OCI-LY7 (cell line): ENCODE measurements around the gene NECAB2. TPM values are rescaled to one million over a fixed set of nuclear protein-coding genes. Genes with fewer than 3 reads are reported as not detected.

Experiments used
- Bru-seq: library from RNA; stranded (reverse); fragments of 400-500 nt; gene quantifications from one replicate; lab custom pipeline; 2021; lab: Mats Ljungman, UMichigan
- BruChase-seq, 2 experiments: library from RNA; stranded (reverse); fragments of 400-500 nt; gene quantifications; one replicate each; lab custom pipeline; 2021; lab: Mats Ljungman, UMichigan
- BruUV-seq: library from RNA; stranded (reverse); fragments of 400-500 nt; replicated peaks from 2 replicates; lab custom pipeline; 2021; lab: Mats Ljungman, UMichigan
- CTCF ChIA-PET: fragments of 300-600 bp; sonication (Branson Sonifier 250); formaldehyde crosslinking; loops from one replicate; lab custom pipeline; 2022; ENCODE audit warnings: antibody characterized with exemption; ENCODE audit not compliant: unreplicated experiment; lab: Charles Lee
- POLR2A ChIA-PET: fragments of 300-600 bp; sonication (Branson Sonifier 250); formaldehyde crosslinking; loops from one replicate; lab custom pipeline; 2022; ENCODE audit warnings: antibody characterized with exemption; lab: Charles Lee
- DNase-seq: peaks from one replicate; pipeline ENCODE4 v3.0.0-alpha.2; 2015; ENCODE audit warnings: low spot score
- H2AFZ ChIP-seq: fragments of 200-600 bp; sonication (generic), shearing (Covaris generic); 2 replicates; pipeline ENCODE4 v1.6.1; 2014; ENCODE audit warnings: mild to moderate bottlenecking, antibody characterized with exemption, low read length, moderate library complexity
- H3K27ac ChIP-seq: fragments of 200-600 bp; sonication (generic); 2 replicates; pipeline ENCODE4 v1.5.1; 2014; ENCODE audit warnings: mixed run types, low read depth, mild to moderate bottlenecking, moderate library complexity, low read length, inconsistent platforms; ENCODE audit not compliant: poor library complexity, severe bottlenecking
- H3K36me3 ChIP-seq: fragments of 200-600 bp; sonication (generic); 2 replicates; pipeline ENCODE4 v1.6.1; 2014; ENCODE audit warnings: mild to moderate bottlenecking, antibody characterized with exemption, low read length, moderate library complexity, mixed read lengths; ENCODE audit not compliant: insufficient read depth
- H3K4me1 ChIP-seq: fragments of 200-600 bp; sonication (generic); 2 replicates; pipeline ENCODE4 v1.5.1; 2014; ENCODE audit warnings: mild to moderate bottlenecking, low read length; ENCODE audit not compliant: insufficient read depth, poor library complexity, severe bottlenecking
- H3K4me2 ChIP-seq: fragments of 200-600 bp; sonication (generic); 2 replicates; pipeline ENCODE4 v1.6.1; 2014; ENCODE audit warnings: mild to moderate bottlenecking, low read length
- H3K4me3 ChIP-seq: fragments of 200-600 bp; sonication (generic); 2 replicates; pipeline ENCODE4 v1.5.1; 2014; ENCODE audit warnings: mild to moderate bottlenecking, low read depth, low read length; ENCODE audit not compliant: poor library complexity, severe bottlenecking
- H3K79me2 ChIP-seq: fragments of 200-600 bp; sonication (generic); 2 replicates; pipeline ENCODE4 v1.6.1; 2016; ENCODE audit warnings: low read depth, mild to moderate bottlenecking, low read length, moderate library complexity, mixed read lengths; ENCODE audit not compliant: insufficient read depth
- H3K9me2 ChIP-seq: fragments of 200-600 bp; sonication (generic); 2 replicates; pipeline ENCODE4 v1.6.1; 2016; ENCODE audit warnings: mild to moderate bottlenecking, low read length, mixed read lengths; ENCODE audit not compliant: insufficient read depth
- H3K9me3 ChIP-seq: fragments of 200-600 bp; sonication (generic); 2 replicates; pipeline ENCODE4 v1.6.1; 2014; ENCODE audit warnings: mild to moderate bottlenecking, mixed run types, low read length, mixed read lengths
- H4K20me1 ChIP-seq: fragments of 200-600 bp; sonication (generic); 2 replicates; pipeline ENCODE4 v1.6.1; 2014; ENCODE audit warnings: mild to moderate bottlenecking, antibody characterized with exemption, low read length, moderate library complexity, mixed read lengths; ENCODE audit not compliant: insufficient read depth
- EZH2phosphoT487 ChIP-seq: fragments of 200-600 bp; sonication (generic); IDR thresholded peaks from 2 replicates; pipeline ENCODE4 v1.6.1; 2018; ENCODE audit warnings: low read depth, borderline replicate concordance, mild to moderate bottlenecking, mixed run types, antibody characterized with exemption, low read length, moderate library complexity, mixed read lengths
- intact Hi-C: fragments of 100-400 bp; cut with micrococcal nuclease; formaldehyde crosslinking; loops from one replicate; pipeline ENCODE4 v1.10.0; 2022; ENCODE audit not compliant: unreplicated experiment
- long read RNA-seq: library from polyadenylated mRNA; stranded (forward); transcript quantifications from one replicate; pipeline ENCODE4 v2.0.0, GENCODE V29; 2022
- total RNA-seq, 2 experiments: library from RNA; depleted of rRNA in 1 of 2; stranded (reverse); fragments of >200 nt in 1 of 2; shearing (Covaris generic) in 1 of 2; gene quantifications; 2 replicates each; pipeline ENCODE4 v1.2.3, GENCODE V29; 2014 to 2022
- TF ChIP-seq, protein P1 (sequence below): fragments of 200-600 bp; sonication (generic); conservative IDR thresholded peaks from 2 replicates; pipeline ENCODE4 v1.5.1; 2014; ENCODE audit warnings: mild to moderate bottlenecking, antibody characterized with exemption, low read length, moderate library complexity, mixed read lengths

NECAB2 gene
- total RNA-seq (2014; rRNA removed; shearing (Covaris generic)), result not detected in 2 replicates
- total RNA-seq (2022), result not detected in 2 replicates
- percentile 4 among the genes with signal in this experiment for Bru-seq, nascent RNA
- percentile 4 among the genes with signal in this experiment for BruChase-seq, experiment 1, labeled RNA remaining after a 6-hour chase
- BruChase-seq, experiment 2, labeled RNA remaining after a 2-hour chase, result percentile 4 among the genes with signal in this experiment
- long read RNA-seq, result 0 reads

DNA sequence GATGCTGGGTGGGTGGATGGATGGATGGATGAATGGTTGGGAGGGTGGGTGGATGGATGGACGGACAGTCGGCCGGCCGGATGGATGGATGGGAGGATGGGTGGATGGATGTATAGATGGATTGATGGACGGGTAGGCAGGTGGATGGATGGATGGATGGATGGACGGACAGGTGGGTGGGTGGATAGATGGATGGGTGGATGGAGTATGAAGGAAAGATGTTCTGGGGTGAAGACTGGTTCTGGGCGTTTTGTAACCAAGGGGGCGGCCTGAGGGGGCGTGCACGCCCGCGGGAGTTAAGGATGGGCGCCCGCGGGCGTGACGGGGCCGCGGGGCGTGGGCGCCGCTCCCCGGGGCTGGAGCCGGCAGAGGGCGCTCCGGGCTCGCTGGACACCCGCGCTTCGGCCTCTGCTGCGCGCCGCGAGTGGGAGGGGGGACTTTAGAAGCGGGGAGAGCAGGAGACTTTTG lies at the start of gene NECAB2:
Gene NECAB2, plus strand, starts transcription at position 407 of the 468 bp plus-strand sequence. CDS start 405 bp downstream, outside the sequence.
- BruUV-seq, result no TSS peak
- H3K79me2 ChIP-seq, result no peaks in the 10 kb centered on the region
- H3K36me3 ChIP-seq, result no peaks in the 10 kb centered on the region
- peak; percentile 4 for DNase-seq
- intact Hi-C loops, result no loop called here
- H3K4me2 ChIP-seq, result no peak within 1 kb of the TSS
- H3K4me3 ChIP-seq, result no peak within 1 kb of the TSS
- H3K27ac ChIP-seq, result no peak within 1 kb of the TSS
- no peaks in the 10 kb centered on the region for H4K20me1 ChIP-seq
- no peaks in the 10 kb centered on the region for H3K9me3 ChIP-seq
- H2AFZ ChIP-seq, result no peak within 1 kb of the TSS
- no peaks in the 10 kb centered on the region for H3K9me2 ChIP-seq
- TF ChIP-seq, protein P1, sequence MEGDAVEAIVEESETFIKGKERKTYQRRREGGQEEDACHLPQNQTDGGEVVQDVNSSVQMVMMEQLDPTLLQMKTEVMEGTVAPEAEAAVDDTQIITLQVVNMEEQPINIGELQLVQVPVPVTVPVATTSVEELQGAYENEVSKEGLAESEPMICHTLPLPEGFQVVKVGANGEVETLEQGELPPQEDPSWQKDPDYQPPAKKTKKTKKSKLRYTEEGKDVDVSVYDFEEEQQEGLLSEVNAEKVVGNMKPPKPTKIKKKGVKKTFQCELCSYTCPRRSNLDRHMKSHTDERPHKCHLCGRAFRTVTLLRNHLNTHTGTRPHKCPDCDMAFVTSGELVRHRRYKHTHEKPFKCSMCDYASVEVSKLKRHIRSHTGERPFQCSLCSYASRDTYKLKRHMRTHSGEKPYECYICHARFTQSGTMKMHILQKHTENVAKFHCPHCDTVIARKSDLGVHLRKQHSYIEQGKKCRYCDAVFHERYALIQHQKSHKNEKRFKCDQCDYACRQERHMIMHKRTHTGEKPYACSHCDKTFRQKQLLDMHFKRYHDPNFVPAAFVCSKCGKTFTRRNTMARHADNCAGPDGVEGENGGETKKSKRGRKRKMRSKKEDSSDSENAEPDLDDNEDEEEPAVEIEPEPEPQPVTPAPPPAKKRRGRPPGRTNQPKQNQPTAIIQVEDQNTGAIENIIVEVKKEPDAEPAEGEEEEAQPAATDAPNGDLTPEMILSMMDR, result peak; percentile 60
- no peak for TF ChIP-seq EZH2phosphoT487
- ChIA-PET CTCF (no interaction called here), POLR2A (no interaction called here)
- no peaks in the 10 kb centered on the region for H3K4me1 ChIP-seq

DNA sequence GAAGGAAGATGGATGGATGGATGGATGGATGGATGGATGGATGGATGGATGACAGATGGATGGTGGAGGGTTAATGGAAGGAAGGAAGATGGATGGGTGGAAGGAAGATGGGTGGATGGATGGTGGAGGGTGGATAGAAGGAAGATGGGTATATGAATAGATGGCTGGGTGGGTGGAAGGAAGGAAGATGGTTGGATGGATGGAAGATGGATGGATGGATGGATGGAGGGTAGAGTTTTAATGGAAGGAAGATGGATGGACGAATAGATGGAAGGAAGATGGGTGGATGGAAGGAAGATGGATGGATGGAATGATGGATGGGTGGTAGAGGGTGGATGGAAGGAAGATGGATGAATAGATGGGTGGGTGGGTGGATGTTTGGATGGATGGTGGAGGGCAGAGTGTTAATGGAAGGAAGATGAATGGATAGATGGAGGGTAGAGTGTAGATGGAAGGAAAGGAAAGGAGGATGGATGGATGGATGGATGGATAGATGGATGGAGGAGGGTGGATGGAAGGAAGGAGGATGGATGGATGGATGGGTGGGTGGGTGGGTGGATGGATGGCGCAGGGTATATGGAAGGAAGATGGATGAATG lies 47.1 kb upstream of the NECAB2 start:
- H3K4me3 ChIP-seq, result no peak overlapping the region
- TF ChIP-seq EZH2phosphoT487, result no peak
- TF ChIP-seq, protein P1, result no peak
- H3K4me1 ChIP-seq, result no peaks in the 10 kb centered on the region
- peaks cover 33% of the 10 kb centered on the region for H3K36me3 ChIP-seq
- H4K20me1 ChIP-seq, result no peaks in the 10 kb centered on the region
- no peaks in the 10 kb centered on the region for H3K9me3 ChIP-seq
- POLR2A ChIA-PET, result no interaction called here
- no peaks in the 10 kb centered on the region for H3K79me2 ChIP-seq
- no peak overlapping the region for H3K27ac ChIP-seq
- CTCF ChIA-PET, result no interaction called here
- no TSS peak for BruUV-seq
- intact Hi-C loops, result no loop called here
- H3K9me2 ChIP-seq, result no peaks in the 10 kb centered on the region
- no peak overlapping the region for H3K4me2 ChIP-seq
- DNase-seq, result no peak
- no peak overlapping the region for H2AFZ ChIP-seq
